ENCODE measurements around the gene ZNF592. TPM values are rescaled to one million over a fixed set of nuclear protein-coding genes. Genes with fewer than 3 reads are reported as not detected.
"Not testable (repeated sequence)": the region's sequence is repeated elsewhere in the genome, so short reads cannot be mapped to it uniquely, and the experiment has no call there.

ZNF592 gene
- total RNA-seq, 1 donor from 2014 or later, result 30.6 TPM

DNA sequence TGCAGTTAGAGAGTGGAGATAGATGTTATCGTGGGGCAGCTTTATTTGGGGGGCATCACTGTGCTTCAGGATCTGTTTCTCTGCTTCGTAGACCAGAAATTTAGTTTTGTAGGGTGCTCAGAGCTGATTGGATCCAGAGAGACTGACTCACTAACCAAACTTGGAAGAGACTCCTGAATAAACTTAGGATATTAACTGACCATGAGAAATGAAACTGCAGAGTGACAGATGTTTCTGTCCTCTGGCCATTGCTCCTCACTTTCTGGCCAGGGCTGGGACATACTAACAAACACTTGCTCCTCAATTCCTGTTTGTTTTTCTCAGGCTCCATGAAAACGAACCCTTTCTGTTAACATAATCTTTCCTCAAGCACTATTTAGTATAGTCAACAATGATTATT, 4.3 kb downstream of the ZNF592 start:
- H3K36me3 Mint-ChIP-seq (ENCODE audit: low read depth), result peaks cover 26% of the 10 kb centered on the region
- no peak overlapping the region for H3K27ac Mint-ChIP-seq
- H3K4me1 Mint-ChIP-seq, result peaks cover 40% of the 10 kb centered on the region
- intact Hi-C loops (cut with micrococcal nuclease), result no loop called here
- no peak for DNase-seq
- no peaks in the 10 kb centered on the region for H3K27me3 Mint-ChIP-seq
- H3K4me3 Mint-ChIP-seq, result no peak overlapping the region
- H3K9me3 Mint-ChIP-seq, result no peaks in the 10 kb centered on the region

DNA sequence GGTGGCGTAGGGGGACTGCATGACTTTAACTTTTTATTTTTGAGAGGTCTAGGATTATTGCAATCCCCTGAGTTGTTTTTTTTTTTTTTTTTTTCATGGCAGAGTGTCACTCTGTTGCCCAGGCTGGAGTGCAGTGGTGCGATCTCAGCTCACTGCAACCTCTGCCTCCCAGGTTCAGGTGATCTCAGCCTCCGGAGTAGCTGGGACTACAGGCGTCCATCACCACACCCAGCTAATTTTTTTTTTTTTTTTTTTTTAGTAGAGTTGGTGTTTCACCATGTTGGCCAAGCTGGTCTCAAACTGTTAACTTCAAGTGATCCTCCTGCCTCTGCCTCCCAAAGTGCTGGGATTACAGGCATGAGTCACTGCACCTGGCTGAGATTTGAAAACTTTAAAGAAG, 6.5 kb downstream of the ZNF592 start:
- Mint-ChIP-seq H3K4me1 (peaks cover 33% of the 10 kb centered on the region), H3K36me3 (ENCODE audit: low read depth) (peaks cover 22% of the 10 kb centered on the region)
- DNase-seq; H3K27ac Mint-ChIP-seq; H3K9me3 Mint-ChIP-seq; H3K4me3 Mint-ChIP-seq; intact Hi-C loops (cut with micrococcal nuclease); H3K27me3 Mint-ChIP-seq: not testable (repeated sequence)

DNA sequence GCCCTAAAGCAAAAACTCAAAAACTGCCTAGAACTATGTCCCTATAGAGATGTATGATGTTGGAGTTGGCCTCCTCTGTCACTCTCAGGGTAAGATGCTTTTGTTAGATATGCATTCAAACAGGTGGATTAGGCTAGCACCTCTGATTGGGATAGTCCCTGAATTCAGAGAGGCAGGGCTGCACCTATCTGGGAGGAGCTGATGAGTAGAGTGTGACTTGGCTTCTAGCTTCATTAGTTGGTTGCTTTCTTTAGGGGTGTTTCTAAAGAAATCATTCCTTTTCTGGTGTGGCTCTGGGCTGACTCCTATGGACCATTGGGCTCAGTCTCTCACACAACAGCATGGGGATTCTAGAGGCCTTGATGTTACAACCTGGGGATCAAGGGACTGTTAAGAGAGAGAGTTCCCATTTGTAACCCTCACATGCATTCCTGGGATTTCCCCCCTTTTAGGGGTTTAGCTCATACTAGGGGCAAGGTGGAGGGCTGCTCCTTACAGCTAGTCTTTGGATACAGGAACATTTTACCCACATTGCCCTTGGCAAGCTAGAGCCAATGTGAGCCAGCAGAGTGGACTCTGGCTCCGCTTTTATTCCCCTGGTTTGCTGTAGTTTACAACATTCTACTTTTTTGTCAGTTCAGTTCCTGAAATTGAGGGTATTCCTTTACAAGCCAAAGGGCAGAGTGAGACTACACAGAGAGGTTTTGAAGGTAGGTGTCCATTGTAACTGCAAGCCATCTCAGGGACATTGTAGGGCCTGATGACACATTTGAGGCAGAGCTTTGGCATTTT, 7.5 kb downstream of the ZNF592 start:
- H3K9me3 Mint-ChIP-seq, result no peaks in the 10 kb centered on the region
- peak overlapping the region; percentile 30 for H3K27ac Mint-ChIP-seq
- intact Hi-C loops (cut with micrococcal nuclease), result no loop called here
- DNase-seq, result no peak
- H3K27me3 Mint-ChIP-seq, result no peaks in the 10 kb centered on the region
- H3K4me1 Mint-ChIP-seq, result peaks cover 27% of the 10 kb centered on the region
- peaks cover 20% of the 10 kb centered on the region for H3K36me3 Mint-ChIP-seq (ENCODE audit: low read depth)
- H3K4me3 Mint-ChIP-seq, result no peak overlapping the region

DNA sequence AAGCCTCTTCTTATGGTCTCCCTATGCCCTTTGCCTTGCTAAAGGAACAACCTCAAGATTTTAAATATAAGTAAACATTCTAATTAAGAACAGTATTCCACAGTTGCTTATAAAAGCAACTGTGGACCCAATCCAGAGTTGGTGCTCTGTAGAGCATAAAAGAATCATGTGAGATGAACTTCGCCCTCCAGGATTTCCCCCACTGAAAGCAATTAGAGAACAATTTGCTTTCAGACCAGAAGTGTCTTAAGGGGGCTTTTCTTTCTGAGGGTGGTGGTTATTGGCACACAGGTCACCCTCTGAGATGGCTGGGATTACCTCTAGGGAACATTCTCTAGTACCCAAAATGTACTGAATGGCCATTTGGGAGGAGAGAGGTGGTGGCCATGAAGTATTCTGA, 10.6 kb downstream of the ZNF592 start:
- Mint-ChIP-seq H3K36me3 (ENCODE audit: low read depth) (peaks cover 7% of the 10 kb centered on the region), H3K4me1 (peaks cover 14% of the 10 kb centered on the region), H3K27me3 (no peaks in the 10 kb centered on the region), H3K9me3 (no peaks in the 10 kb centered on the region), H3K4me3 (no peak overlapping the region), H3K27ac (no peak overlapping the region)
- intact Hi-C loops (cut with micrococcal nuclease), result no loop called here
- DNase-seq, result no peak

DNA sequence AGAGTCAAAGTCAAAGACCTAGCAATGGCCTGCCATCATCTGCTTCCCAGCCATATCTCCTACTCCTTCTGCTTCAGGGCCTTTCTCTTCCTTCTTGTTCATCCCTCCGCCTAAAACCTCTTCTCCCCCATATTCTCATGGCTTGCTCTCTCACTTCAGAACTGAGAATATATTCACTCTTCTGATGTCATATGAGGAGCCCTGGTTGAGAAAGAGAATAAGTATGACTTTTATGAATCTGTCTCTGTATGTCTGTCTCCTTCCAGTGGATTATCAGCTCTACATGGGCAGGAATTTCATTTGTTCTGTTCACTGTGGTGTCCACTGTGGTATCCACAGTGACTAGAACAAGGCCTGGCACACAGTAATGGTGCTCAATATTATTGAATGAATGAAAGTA, 11.8 kb downstream of the ZNF592 start:
- H3K9me3 Mint-ChIP-seq, result no peaks in the 10 kb centered on the region
- H3K27ac Mint-ChIP-seq, result no peak overlapping the region
- intact Hi-C loops (cut with micrococcal nuclease), result loop anchor here (2.0 kb wide), 1 partner anchor 47 kb away; no protein-coding TSS in a partner anchor
- peaks cover 25% of the 10 kb centered on the region for H3K4me1 Mint-ChIP-seq
- DNase-seq, result no peak
- H3K27me3 Mint-ChIP-seq, result no peaks in the 10 kb centered on the region
- peaks cover 12% of the 10 kb centered on the region for H3K36me3 Mint-ChIP-seq (ENCODE audit: low read depth)
- no peak overlapping the region for H3K4me3 Mint-ChIP-seq

DNA sequence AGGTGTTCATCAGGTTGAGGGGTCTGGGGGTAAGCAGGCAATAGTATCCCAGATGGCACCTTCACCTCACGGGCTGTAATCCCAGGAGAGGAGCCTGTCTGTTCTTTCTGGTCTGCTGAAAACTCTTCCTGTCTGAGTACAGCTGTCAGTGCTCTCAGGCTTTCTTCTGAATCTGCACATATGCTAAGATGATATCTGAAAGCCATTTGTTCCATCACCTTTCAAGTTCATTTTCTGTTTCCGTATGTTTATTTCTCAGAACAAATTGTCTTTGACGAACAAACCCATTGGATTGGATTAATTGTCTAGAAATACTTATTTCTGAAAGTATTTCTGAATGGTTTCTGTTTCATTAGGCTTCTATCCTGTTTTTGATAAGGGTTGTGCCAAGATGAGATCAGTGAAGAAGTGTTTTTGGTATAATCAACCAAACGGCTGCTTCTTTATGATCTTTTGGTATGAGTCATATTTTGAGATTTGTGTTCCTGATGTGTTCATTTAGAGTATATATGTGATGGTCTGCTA, 13.3 kb downstream of the ZNF592 start:
- intact Hi-C loops (cut with micrococcal nuclease), result loop anchor here (1.0 to 2.0 kb wide), 4 partner anchors 12 to 92 kb away; no protein-coding TSS in a partner anchor
- peak; percentile 66 for DNase-seq
- Mint-ChIP-seq H3K9me3 (no peaks in the 10 kb centered on the region), H3K4me1 (peaks cover 21% of the 10 kb centered on the region), H3K27me3 (no peaks in the 10 kb centered on the region), H3K4me3 (no peak overlapping the region), H3K27ac (no peak overlapping the region), H3K36me3 (ENCODE audit: low read depth) (peaks cover 16% of the 10 kb centered on the region)

DNA sequence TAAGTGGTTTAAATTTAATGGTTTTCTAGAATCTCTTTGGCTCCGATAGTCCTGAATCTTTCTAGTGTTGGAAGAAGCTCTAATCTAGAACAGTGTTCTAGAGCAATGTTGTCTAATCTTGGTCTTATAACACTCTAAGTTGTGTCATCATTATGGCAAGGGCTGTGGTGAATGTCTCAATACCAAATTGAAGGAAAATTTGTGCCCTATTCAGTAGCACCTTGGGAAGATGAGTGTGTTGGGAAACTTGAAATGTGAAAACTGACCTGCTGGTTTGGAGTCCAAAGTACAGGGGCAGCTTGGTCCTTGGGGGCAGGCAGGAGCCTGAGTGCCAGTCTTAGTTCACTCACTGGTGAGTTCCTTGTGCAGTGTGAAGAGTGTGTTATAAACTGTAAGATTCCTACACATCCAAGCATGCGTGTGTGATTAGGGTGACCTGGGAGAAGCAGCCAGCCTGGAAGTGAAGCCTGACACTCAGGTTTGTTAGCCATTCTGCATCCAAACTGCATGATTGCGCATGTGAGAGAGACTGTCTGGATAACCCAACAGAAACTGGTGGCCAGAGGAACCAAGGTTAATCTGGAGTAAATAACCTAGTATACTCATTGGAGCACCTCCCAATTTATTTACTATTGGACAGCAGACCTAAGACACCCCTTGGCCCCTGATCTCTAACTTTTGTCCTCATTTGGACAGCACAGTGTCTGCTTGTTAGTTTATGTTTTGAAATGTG, 14.6 kb downstream of the ZNF592 start:
- Mint-ChIP-seq H3K9me3 (no peaks in the 10 kb centered on the region), H3K4me1 (peaks cover 21% of the 10 kb centered on the region), H3K36me3 (ENCODE audit: low read depth) (peaks cover 26% of the 10 kb centered on the region), H3K27me3 (no peaks in the 10 kb centered on the region), H3K4me3 (no peak overlapping the region), H3K27ac (no peak overlapping the region)
- intact Hi-C loops (cut with micrococcal nuclease), result loop anchor here (1.0 kb wide), 1 partner anchor 94 kb away; no protein-coding TSS in a partner anchor
- DNase-seq, result no peak

DNA sequence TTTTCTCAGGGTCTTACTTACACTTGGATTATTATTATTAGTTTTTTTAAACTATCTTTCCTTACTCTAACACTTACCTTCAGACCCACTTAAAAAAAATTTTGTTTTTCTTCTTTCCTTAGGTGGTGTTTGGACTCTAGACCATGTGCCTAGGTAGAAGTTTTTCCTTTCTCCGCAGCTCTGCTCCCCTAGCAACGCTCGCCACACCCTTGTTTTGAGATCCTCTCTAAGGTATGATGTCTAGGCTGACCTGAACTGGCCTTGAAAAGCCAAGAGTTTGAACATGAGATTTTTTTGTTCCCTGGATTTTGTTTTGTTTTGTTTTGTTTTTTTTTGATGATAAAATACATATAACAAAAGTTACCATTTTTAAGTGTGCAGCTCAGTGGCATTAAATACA, 16.2 kb downstream of the ZNF592 start:
- Mint-ChIP-seq H3K27ac (peak overlapping the region; percentile 35), H3K4me3 (no peak overlapping the region), H3K36me3 (ENCODE audit: low read depth) (peaks cover 39% of the 10 kb centered on the region), H3K27me3 (no peaks in the 10 kb centered on the region), H3K4me1 (peaks cover 24% of the 10 kb centered on the region), H3K9me3 (no peaks in the 10 kb centered on the region)
- intact Hi-C loops (cut with micrococcal nuclease), result no loop called here
- no peak for DNase-seq

DNA sequence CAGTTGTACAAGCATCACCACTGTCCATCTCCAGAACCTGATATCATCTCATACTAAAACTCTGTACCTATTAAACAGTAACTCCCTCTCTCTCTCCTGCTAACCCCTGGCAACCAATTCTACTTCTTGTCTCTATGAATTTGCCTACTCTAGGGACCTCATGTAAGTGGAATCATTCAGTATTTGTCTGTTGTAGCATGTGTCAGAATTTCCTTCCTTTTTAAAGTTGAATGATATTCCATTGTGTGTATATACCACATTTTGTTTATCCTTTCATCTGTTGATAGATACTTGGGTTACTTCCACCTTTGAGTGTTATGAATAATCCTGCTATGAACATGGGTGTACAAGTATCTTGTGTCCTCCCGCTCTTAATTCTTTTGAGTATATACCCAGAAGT, 16.6 kb downstream of the ZNF592 start:
- H3K27ac Mint-ChIP-seq, result peak overlapping the region; percentile 35
- H3K27me3 Mint-ChIP-seq, result no peaks in the 10 kb centered on the region
- peaks cover 42% of the 10 kb centered on the region for H3K36me3 Mint-ChIP-seq (ENCODE audit: low read depth)
- H3K9me3 Mint-ChIP-seq, result no peaks in the 10 kb centered on the region
- peaks cover 27% of the 10 kb centered on the region for H3K4me1 Mint-ChIP-seq
- no peak for DNase-seq
- intact Hi-C loops (cut with micrococcal nuclease), result no loop called here
- H3K4me3 Mint-ChIP-seq, result no peak overlapping the region

DNA sequence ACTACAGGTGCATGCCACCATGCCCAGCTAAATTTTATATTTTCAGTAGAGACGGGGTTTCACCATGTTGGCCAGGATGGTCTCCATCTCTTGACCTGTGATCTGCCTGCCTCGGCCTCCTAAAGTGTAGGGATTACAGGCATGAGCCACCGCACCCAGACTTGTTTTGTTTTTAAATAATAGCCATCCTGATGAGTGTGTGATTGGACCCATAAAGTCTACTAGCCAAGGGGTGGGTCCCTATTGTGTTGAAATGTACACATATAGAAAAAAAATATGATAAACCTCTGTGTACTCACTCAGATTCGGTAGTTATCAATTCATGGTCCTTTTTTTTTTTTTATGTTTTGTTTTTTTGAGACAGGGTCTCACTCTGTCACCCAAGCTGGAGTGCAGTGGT, 17.3 kb downstream of the ZNF592 start:
- no peaks in the 10 kb centered on the region for H3K27me3 Mint-ChIP-seq
- H3K27ac Mint-ChIP-seq, result peak overlapping the region; percentile 7
- peaks cover 29% of the 10 kb centered on the region for H3K4me1 Mint-ChIP-seq
- peaks cover 45% of the 10 kb centered on the region for H3K36me3 Mint-ChIP-seq (ENCODE audit: low read depth)
- intact Hi-C loops (cut with micrococcal nuclease), result no loop called here
- H3K4me3 Mint-ChIP-seq, result no peak overlapping the region
- no peaks in the 10 kb centered on the region for H3K9me3 Mint-ChIP-seq
- no peak for DNase-seq

DNA sequence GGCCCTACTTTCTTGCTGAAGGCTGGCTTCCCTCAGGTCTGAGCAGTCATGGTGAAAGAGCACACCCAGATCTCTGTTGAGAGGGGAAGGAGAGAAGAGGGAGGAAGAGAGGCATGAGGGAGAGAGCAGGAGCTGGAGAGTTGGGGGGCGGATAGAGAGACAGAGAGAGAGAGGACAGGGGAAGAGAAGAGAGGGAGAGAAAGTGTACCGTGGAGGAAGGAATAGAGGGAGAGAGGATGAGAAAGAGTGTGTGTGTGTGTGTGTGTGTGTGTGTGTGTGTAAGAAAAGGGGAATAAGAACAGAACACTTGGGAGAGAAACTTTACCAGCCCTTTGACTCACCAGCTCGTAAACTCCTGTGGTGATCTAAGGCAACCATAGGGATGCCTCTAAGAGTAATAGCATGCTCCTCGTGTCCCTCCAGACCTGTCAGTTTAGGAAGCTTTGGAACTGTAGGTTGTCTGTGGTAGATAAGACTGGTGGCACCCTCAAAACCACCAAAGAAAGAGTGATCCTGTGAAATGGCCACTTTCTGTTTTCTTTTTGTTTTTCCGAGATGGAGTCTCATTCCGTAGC, 18.2 kb downstream of the ZNF592 start:
- Mint-ChIP-seq H3K27ac (peak overlapping the region; percentile 7), H3K4me1 (peaks cover 35% of the 10 kb centered on the region), H3K9me3 (no peaks in the 10 kb centered on the region), H3K4me3 (no peak overlapping the region), H3K27me3 (no peaks in the 10 kb centered on the region), H3K36me3 (ENCODE audit: low read depth) (peaks cover 52% of the 10 kb centered on the region)
- no peak for DNase-seq
- intact Hi-C loops (cut with micrococcal nuclease), result no loop called here

DNA sequence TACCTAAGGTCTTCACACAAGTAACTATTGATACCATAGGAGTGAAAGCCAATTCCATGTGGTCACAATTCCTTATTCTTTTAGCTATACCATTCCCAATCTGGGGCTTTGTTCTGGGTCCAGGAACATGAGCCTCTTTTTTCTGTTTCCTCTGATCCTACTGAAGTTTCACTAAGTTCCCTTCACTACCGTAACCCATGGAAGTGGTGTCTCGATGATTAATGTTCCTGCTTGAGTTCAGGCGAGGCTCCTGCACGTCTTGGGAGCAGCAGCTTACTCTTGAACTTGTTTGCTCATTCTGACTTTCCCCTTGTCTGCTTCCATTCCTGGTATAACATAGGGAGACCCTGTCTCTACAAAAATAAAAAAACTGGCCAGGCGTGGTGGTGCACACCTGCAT, 23.6 kb downstream of the ZNF592 start:
- peaks cover 53% of the 10 kb centered on the region for H3K36me3 Mint-ChIP-seq (ENCODE audit: low read depth)
- H3K4me3 Mint-ChIP-seq, result no peak overlapping the region
- intact Hi-C loops (cut with micrococcal nuclease), result no loop called here
- no peak overlapping the region for H3K27ac Mint-ChIP-seq
- peaks cover 19% of the 10 kb centered on the region for H3K4me1 Mint-ChIP-seq
- H3K9me3 Mint-ChIP-seq, result no peaks in the 10 kb centered on the region
- no peaks in the 10 kb centered on the region for H3K27me3 Mint-ChIP-seq
- DNase-seq, result no peak

DNA sequence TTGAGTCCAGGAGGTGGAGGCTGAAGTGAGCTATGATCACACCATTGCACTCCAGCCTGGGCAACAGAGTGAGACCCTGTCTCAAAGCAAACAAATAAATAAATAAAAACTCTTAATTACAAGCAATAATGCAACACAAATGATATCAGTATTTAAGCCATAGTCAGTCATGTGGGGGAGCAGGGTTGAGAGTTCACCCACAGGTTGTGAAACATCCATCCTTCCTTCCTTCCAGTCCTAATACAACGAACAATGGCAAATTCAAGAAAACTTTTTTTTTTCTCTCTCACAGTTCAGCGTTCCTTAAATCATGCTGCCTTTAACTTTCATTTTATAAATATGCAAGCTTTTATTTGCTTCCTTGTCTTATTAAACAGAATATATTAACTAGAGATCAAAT, 24.1 kb downstream of the ZNF592 start:
- Mint-ChIP-seq H3K27me3 (no peaks in the 10 kb centered on the region), H3K4me3 (no peak overlapping the region), H3K9me3 (no peaks in the 10 kb centered on the region), H3K4me1 (peaks cover 19% of the 10 kb centered on the region), H3K36me3 (ENCODE audit: low read depth) (peaks cover 50% of the 10 kb centered on the region), H3K27ac (no peak overlapping the region)
- DNase-seq, result no peak
- intact Hi-C loops (cut with micrococcal nuclease), result no loop called here

DNA sequence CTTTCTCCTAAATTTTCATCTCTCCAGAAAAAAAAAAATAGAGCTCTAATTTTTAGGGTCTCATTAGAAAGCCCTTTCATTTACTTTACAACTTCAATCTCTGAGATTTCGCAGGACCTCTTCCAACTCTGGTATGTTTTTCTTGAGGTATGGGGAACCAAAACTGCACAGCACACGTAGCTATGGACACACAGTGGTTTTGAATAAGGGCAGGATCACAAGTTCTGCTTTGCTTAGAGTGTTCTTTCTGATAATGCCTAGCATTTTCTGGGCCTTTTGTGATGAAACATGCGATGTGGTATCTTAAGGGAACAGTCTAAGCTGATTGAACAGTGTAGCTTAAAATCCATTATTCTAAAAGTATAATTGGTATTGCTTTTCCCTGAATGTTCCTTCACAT, 25.3 kb downstream of the ZNF592 start:
- Mint-ChIP-seq H3K27me3 (no peaks in the 10 kb centered on the region), H3K4me3 (no peak overlapping the region), H3K9me3 (no peaks in the 10 kb centered on the region), H3K4me1 (peaks cover 19% of the 10 kb centered on the region), H3K36me3 (ENCODE audit: low read depth) (peaks cover 46% of the 10 kb centered on the region), H3K27ac (peak overlapping the region; percentile 52)
- intact Hi-C loops (cut with micrococcal nuclease), result no loop called here
- DNase-seq, result no peak

Data from activated CD4-positive, alpha-beta T cell treated with anti-CD3 and anti-CD28 coated beads, Interleukin-2, amount 10 ng/mL, durations not matched to agents 24 days and 14 days (primary cell).